ACC112 (cell line): ENCODE data around the gene SLC6A17.

ENCODE experiments used
- H2AFZ ChIP-seq: fragments of 200-600 bp; sonication (generic); one replicate; pipeline ENCODE4 v1.6.0; 2017; ENCODE audit warnings: antibody characterized with exemption, low read length; ENCODE audit not compliant: unreplicated experiment
- H3K27ac ChIP-seq: fragments of 200-600 bp; sonication (generic); 2 replicates; pipeline ENCODE4 v1.5.1; 2014; ENCODE audit warnings: low read depth, mild to moderate bottlenecking, antibody characterized with exemption, low read length, moderate library complexity
- H3K27me3 ChIP-seq: fragments of 200-600 bp; sonication (generic); 2 replicates; pipeline ENCODE4 v1.6.1; 2014; ENCODE audit warnings: mild to moderate bottlenecking, antibody characterized with exemption, low read length, moderate library complexity, mixed read lengths; ENCODE audit not compliant: insufficient read depth
- H3K36me3 ChIP-seq: fragments of 200-600 bp; sonication (generic); 2 replicates; pipeline ENCODE4 v1.6.1; 2016; ENCODE audit warnings: mild to moderate bottlenecking, antibody characterized with exemption, low read length, moderate library complexity, mixed read lengths; ENCODE audit not compliant: insufficient read depth
- H3K4me1 ChIP-seq: fragments of 200-600 bp; sonication (generic); one replicate; pipeline ENCODE4 v1.6.1; 2016; ENCODE audit warnings: low read length, mixed read lengths; ENCODE audit not compliant: insufficient read depth, unreplicated experiment, control insufficient read depth
- H3K4me3 ChIP-seq: fragments of 200-600 bp; sonication (generic); 2 replicates; pipeline ENCODE4 v1.5.1; 2014; ENCODE audit warnings: mild to moderate bottlenecking, low read depth, low read length
- H3K79me2 ChIP-seq: fragments of 200-600 bp; sonication (generic); one replicate; pipeline ENCODE4 v1.6.0; 2016; ENCODE audit warnings: low read length; ENCODE audit not compliant: control insufficient read depth, unreplicated experiment, insufficient read depth

Gene SLC6A17

DNA sequence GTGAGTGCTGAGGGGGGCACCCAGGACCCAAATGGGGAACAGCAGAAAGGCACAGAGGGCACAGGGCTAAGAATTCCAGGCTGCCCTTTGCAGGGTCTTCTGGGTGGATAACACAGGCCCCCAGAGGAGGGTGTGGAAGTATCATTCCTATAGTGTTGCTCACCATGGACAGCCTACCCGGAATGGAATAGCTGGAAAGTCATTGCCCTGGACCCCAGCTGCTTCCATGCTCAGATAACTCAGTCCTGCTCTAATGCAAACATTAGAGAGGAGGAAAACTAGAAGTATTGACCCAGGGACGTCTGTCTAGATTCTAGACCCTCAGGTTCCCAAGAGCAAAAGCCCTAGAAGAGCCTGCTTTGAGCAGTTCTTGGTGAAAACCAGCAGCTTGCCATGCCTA is 24.7 kb downstream of the SLC6A17 start:
- Histone ChIP-seq H3K79me2 (no peaks in the 10 kb centered on the region), H3K36me3 (no peaks in the 10 kb centered on the region), H3K4me3 (no peak overlapping the region), H3K27me3 (0 out of 2 replicates have a peak, but pooled peaks cover 7% of the 10 kb centered on the region), H3K4me1 (no peaks in the 10 kb centered on the region), H2AFZ (no peak overlapping the region), H3K27ac (no peak overlapping the region)

DNA sequence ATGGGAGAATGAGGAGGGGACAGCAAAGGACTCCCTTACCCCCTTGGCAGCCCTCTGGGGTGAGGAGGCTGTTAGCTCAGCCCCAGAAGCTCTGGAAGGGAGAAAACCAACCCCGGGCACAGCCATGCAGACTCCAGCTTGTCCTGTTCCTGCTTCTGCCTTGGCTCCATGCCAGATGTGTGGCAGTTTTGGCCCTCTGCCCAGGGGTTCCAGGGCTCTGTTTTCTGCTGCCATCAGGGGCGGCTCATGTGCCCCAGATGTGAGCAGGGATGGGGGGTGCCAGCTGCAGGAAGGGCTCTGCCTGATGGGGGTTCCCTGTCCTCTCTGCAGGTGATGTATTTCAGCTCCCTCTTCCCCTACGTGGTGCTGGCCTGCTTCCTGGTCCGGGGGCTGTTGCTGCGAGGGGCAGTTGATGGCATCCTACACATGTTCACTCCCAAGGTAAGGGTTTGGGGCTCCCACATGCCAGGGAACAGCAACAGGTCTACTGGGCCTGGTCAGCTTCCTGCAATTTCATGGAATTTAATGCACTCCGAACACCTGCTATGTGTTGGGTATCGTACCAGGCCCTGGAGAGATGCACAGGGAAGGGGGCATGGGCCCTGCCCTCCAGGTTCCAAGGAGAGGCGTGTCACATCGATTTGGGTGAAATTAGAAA is 26.1 kb downstream of the SLC6A17 start:
- Histone ChIP-seq H3K79me2 (no peaks in the 10 kb centered on the region), H2AFZ (no peak overlapping the region), H3K4me1 (no peaks in the 10 kb centered on the region), H3K36me3 (no peaks in the 10 kb centered on the region), H3K27me3 (peaks cover 18% of the 10 kb centered on the region; the same call in 1 of the 2 replicates), H3K27ac (no peak overlapping the region), H3K4me3 (no peak overlapping the region)

DNA sequence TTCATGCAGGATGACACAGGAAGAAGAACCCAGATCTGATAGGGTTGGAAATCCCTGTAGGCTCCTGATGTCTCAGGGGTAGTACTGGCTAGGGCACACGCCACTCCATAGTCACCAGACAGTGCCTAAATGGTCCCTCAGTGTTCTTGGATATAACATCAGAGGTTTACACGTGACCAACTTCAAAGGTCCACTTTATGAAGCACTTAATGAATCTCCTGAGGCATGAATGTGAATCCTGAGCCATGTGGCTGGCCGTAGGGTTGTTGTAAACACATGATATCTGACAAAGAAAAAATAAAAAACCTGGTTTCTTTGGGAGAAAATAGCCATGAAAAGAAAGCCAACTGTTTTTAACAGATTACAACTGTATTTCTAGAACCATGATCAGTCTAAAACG is 27.5 kb downstream of the SLC6A17 start:
- Histone ChIP-seq H2AFZ (no peak overlapping the region), H3K4me3 (no peak overlapping the region), H3K79me2 (no peaks in the 10 kb centered on the region), H3K27ac (no peak overlapping the region), H3K27me3 (peaks cover 30% of the 10 kb centered on the region), H3K36me3 (no peaks in the 10 kb centered on the region), H3K4me1 (no peaks in the 10 kb centered on the region)

DNA sequence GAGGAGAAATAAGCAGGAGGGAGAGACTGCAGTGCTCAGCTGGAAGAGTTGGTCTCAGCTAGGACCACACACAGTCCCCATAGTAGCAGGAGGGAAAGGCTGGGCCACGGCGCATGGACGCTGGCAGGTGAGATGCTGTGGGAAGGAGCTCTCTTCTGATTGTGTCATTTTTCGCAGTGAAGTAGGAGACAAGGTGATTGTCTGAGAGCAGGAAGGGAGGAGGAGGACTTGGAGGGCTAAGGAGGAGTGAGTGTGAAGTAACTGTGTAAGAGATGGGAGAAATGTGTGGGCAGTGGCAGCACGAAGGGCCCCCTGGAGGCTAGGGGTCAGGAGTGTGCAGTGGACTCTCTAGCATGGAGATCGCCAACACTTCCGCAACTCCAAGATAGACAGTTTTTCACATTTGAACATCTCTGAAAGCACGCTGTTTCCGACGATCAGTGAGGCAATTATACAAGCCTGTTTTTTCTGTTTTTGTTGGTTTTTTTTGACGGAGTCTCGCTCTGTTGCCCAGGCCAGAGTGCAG is 33.4 kb downstream of the SLC6A17 start:
- Histone ChIP-seq H3K4me1 (peaks cover 4% of the 10 kb centered on the region), H3K79me2 (no peaks in the 10 kb centered on the region), H3K27ac (no peak overlapping the region), H3K36me3 (no peaks in the 10 kb centered on the region), H3K27me3 (peaks cover 49% of the 10 kb centered on the region), H3K4me3 (no peak overlapping the region), H2AFZ (no peak overlapping the region)

DNA sequence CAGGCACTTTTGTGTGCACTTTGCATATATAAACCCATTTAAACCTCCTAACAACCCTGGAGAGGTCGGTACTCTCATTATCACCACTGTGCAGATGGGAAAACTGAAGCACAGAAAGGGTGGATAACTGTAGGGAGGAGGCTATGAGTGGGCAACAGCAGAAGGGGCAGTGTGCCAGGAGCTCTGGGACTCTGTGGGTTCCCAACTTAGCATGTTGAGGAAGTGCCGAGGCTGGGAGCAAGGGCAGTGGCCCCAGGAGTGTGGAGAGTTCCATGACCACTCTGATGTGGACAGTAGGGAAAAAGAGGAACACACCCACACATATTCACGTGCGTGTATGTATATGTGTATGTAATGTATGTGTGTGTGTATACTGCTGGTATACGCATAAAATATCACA is 34.2 kb downstream of the SLC6A17 start:
- peaks cover 5% of the 10 kb centered on the region for H3K4me1 ChIP-seq
- H2AFZ ChIP-seq, result no peak overlapping the region
- H3K36me3 ChIP-seq, result no peaks in the 10 kb centered on the region
- H3K4me3 ChIP-seq, result no peak overlapping the region
- peaks cover 49% of the 10 kb centered on the region for H3K27me3 ChIP-seq
- H3K79me2 ChIP-seq, result no peaks in the 10 kb centered on the region
- no peak overlapping the region for H3K27ac ChIP-seq

DNA sequence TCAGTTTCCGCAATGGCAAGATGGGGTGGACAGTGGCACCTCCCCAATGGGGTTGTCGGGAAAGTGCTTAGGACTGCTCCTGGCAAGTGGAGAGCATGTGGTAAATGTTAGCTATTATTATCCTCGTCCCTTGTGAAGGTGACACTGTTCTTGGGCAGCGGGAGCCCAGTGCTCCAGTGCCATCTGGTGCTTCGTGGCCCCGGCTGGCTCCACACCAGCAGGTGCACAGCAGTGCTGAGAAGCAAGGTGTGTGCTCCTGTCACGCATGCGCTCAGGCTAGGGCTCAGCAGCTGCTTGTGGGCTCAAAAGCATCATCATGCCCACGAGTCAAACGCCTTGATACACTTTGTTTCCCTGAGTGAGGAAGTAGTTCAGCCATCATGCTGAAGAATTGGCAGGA is 34.9 kb downstream of the SLC6A17 start:
- Histone ChIP-seq H3K27ac (no peak overlapping the region), H2AFZ (no peak overlapping the region), H3K36me3 (no peaks in the 10 kb centered on the region), H3K4me1 (peaks cover 5% of the 10 kb centered on the region), H3K4me3 (no peak overlapping the region), H3K79me2 (no peaks in the 10 kb centered on the region), H3K27me3 (peaks cover 48% of the 10 kb centered on the region)

DNA sequence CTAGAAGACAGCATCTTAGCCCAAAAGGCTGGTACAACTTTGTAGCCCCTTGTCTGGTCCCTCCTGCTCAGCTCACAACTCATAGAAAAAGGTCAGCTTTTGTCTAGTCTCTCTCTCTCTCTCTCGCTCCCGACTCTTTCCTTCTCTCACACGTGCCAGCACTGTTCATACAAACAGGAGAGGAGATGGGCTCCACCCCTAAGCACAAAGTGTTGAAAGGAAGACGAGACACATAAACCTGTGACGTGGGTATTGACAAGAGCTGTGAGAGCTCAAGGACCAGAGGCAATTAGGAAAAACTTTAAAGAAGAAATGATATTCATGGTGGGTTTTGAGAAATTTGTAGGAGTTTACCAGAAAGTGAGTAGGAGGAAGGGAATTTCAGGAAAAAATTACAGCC is 36.3 kb downstream of the SLC6A17 start:
- H3K36me3 ChIP-seq, result no peaks in the 10 kb centered on the region
- H3K4me1 ChIP-seq, result peaks cover 5% of the 10 kb centered on the region
- no peaks in the 10 kb centered on the region for H3K79me2 ChIP-seq
- peaks cover 37% of the 10 kb centered on the region for H3K27me3 ChIP-seq
- H2AFZ ChIP-seq, result no peak overlapping the region
- H3K27ac ChIP-seq, result no peak overlapping the region
- H3K4me3 ChIP-seq, result no peak overlapping the region

DNA sequence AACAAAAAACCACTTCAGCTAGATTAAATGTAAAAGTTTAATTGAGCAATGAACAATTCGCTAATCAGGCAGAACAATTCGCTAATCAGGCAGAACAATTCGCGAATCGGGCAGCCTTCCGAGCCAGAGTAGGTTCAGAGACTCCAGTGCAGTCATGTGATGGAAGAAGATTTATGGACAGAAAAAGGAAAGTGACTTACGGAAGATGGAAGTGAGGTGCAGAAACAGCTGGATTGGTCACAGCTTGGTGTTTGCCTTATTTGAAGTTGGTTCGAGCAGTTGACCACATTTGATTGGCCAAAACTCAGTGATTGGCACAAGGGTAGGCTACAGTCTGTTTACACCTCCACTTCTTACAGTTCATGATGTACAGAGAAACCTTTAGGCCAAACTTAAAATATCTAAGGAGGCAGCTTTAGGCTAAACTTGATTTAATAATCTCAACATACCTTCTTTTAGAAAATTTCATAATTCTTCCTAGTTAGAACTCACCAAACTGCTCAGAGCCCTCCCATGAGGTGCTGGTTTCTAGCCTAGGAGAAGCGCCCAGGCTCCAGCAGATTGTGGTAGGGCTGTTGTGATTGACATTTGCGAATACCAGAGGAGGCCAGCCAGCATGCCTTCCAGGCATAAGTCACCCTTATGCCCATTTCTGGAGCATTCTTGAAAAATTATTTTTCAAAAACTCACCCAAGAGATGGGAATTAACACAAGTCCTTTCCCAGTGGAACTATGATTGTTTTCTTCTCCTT is 37.0 kb downstream of the SLC6A17 start:
- peaks cover 30% of the 10 kb centered on the region; the same call in 1 of the 2 replicates for H3K27me3 ChIP-seq
- H3K36me3 ChIP-seq, result no peaks in the 10 kb centered on the region
- no peak overlapping the region for H3K27ac ChIP-seq
- H3K4me3 ChIP-seq, result no peak overlapping the region
- no peaks in the 10 kb centered on the region for H3K79me2 ChIP-seq
- H2AFZ ChIP-seq, result no peak overlapping the region
- H3K4me1 ChIP-seq, result peaks cover 5% of the 10 kb centered on the region

DNA sequence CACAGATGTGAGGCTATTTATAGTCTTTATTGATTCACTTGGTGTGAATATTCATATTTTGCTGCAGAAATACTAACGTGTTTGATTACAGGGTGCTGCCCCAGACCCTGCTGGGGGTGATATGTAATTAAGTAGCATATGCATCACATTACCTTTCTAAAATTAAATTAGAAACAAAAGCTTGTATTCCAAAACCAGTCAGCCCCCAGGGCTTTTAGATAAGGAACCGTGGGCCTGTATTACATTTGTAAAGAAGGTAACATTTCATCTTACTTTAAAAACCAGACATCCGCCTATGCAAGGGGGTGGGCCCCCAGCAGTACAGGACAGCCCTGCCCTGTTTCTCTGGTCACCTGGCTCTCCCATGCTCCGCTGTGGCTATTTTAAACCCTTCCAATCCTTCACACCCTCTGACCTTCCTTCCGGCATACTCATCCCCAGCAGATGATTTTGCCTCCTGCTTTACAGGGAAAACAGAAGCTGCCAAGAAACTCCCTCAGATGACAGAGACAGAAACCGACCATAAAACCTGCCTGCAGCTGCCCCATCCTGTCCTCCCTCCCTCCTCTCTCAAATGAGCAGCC is 37.8 kb downstream of the SLC6A17 start:
- H3K36me3 ChIP-seq, result no peaks in the 10 kb centered on the region
- H3K4me1 ChIP-seq, result peaks cover 5% of the 10 kb centered on the region
- no peak overlapping the region for H3K4me3 ChIP-seq
- peaks cover 22% of the 10 kb centered on the region; the same call in 1 of the 2 replicates for H3K27me3 ChIP-seq
- no peaks in the 10 kb centered on the region for H3K79me2 ChIP-seq
- H3K27ac ChIP-seq, result no peak overlapping the region
- H2AFZ ChIP-seq, result no peak overlapping the region

DNA sequence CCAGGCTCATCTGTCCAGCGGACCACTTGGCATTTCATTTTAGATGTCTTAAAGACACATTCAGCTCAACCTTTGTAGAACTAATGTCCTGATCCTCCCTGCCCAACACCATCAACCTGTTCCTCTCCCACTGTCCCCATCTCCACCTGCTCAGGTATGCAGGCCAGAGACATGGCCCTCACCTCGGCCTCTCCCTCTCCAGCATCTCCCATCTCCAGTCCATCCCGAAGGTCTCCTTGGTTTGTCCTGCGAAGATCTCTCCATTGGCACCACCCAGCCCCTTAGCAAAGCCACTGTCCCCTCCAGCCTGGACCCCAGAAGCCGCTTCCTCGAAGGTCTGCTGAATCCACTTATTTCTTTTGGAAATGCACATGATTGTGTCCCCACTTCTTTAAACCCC is 38.9 kb downstream of the SLC6A17 start:
- H2AFZ ChIP-seq, result no peak overlapping the region
- H3K4me1 ChIP-seq, result peaks cover 5% of the 10 kb centered on the region
- peaks cover 16% of the 10 kb centered on the region; the same call in 1 of the 2 replicates for H3K27me3 ChIP-seq
- H3K36me3 ChIP-seq, result no peaks in the 10 kb centered on the region
- no peaks in the 10 kb centered on the region for H3K79me2 ChIP-seq
- H3K27ac ChIP-seq, result no peak overlapping the region
- no peak overlapping the region for H3K4me3 ChIP-seq
